ENCODE results near the gene PRPS1. TPM values are rescaled to one million over a fixed set of nuclear protein-coding genes. Genes with fewer than 3 reads are reported as not detected.

Gene PRPS1
- total RNA-seq, 1 donor from 2014 or later, result 11.8 TPM

Other genes with a start within 250 kb of the PRPS1 start
- gene FRMPD3, start 178.9 kb upstream of the PRPS1 start, total RNA-seq, result not detected in 2 replicates
- 83.5 and 84.7 TPM in 2 replicates for gene TSC22D3, start 147.3 kb downstream of the PRPS1 start, total RNA-seq
- gene NCBP2L, start 149.2 kb downstream of the PRPS1 start, total RNA-seq, result not detected in 2 replicates
- 21.9 and 28.8 TPM in 2 replicates for gene MID2, start 197.4 kb downstream of the PRPS1 start, total RNA-seq

All from bronchial epithelial cell (primary cell).